GM18870 (cell line): ENCODE results near the gene ABCD2.
A peak's percentile ranks its signal among the peaks of the same experiment; 100 is the strongest.
"Not testable (repeated sequence)": the region's sequence is repeated elsewhere in the genome, so short reads cannot be mapped to it uniquely, and the experiment has no call there.

Source experiments
- ATAC-seq: cut with Tn5 transposase; IDR thresholded peaks from one replicate; pipeline ENCODE4 v1.9.1; 2021; ENCODE audit warnings: moderate library complexity; ENCODE audit not compliant: unreplicated experiment

ABCD2 gene

GRCh38 chr12:39619660-39620433 is at the start of gene ABCD2:
Gene ABCD2 (minus strand): TSS chr12:39619803. CDS start chr12:39619615, 188 bp downstream.
- ATAC-seq = peak; percentile 75

GRCh38 chr12:39660101-39660500 is 40.5 kb upstream of the ABCD2 start:
- no peak for ATAC-seq

- no peak for ATAC-seq
These were observed 27.8 kb upstream of the ABCD2 start for GRCh38 chr12:39647383-39647782.

- ATAC-seq = no peak
These were observed 27.4 kb upstream of the ABCD2 start for GRCh38 chr12:39646963-39647362.

GRCh38 chr12:39643052-39643451 is 23.4 kb upstream of the ABCD2 start:
- no peak for ATAC-seq

- ATAC-seq = no peak
These were observed 19.2 kb upstream of the ABCD2 start for GRCh38 chr12:39638840-39639239.

- no peak for ATAC-seq
These were observed 18.6 kb upstream of the ABCD2 start for GRCh38 chr12:39638178-39638577.

GRCh38 chr12:39632670-39633069 is 13.1 kb upstream of the ABCD2 start:
- ATAC-seq = no peak

GRCh38 chr12:39628836-39629235 is 9.2 kb upstream of the ABCD2 start:
- ATAC-seq = no peak

GRCh38 chr12:39627914-39628313 is 8.3 kb upstream of the ABCD2 start:
- no peak for ATAC-seq

- no peak for ATAC-seq
These were observed 6.6 kb upstream of the ABCD2 start for GRCh38 chr12:39626033-39626814.

- no peak for ATAC-seq
These were observed 4.3 kb upstream of the ABCD2 start for GRCh38 chr12:39623919-39624318.

- not testable (repeated sequence) for ATAC-seq
These were observed 3.6 kb upstream of the ABCD2 start for GRCh38 chr12:39623160-39623559.

GRCh38 chr12:39622306-39622705 is 2.7 kb upstream of the ABCD2 start:
- ATAC-seq = no peak

GRCh38 chr12:39621670-39622069 is 2.1 kb upstream of the ABCD2 start:
- no peak for ATAC-seq

- peak; percentile 39 for ATAC-seq
These were observed 1.4 kb upstream of the ABCD2 start for GRCh38 chr12:39620659-39621658.

- peak; percentile 7 for ATAC-seq
These were observed 315 bp downstream of the ABCD2 start for GRCh38 chr12:39619316-39619659.

- ATAC-seq = no peak
These were observed 902 bp downstream of the ABCD2 start for GRCh38 chr12:39618701-39619100.

GRCh38 chr12:39617887-39618286 is 1.7 kb downstream of the ABCD2 start:
- no peak for ATAC-seq

- no peak for ATAC-seq
These were observed 2.9 kb downstream of the ABCD2 start for GRCh38 chr12:39616666-39617065.

- ATAC-seq = no peak
These were observed 3.4 kb downstream of the ABCD2 start for GRCh38 chr12:39616251-39616650.
